ENCODE measurements around the gene LILRB1. TPM values are rescaled to one million over a fixed set of nuclear protein-coding genes. Genes with fewer than 3 reads are reported as not detected.

Gene LILRB1
- total and polyA plus RNA-seq, 10 donors: 23.5 to 249 (median 113) TPM

- H3K4me1 ChIP-seq: peaks cover 0 to 33% (median 7%) of the 10 kb centered on the region in 6 donors
- no peak overlapping the region for H3K4me3 ChIP-seq
- no peak for DNase-seq
- H3K27me3 ChIP-seq (replicated peaks in 1 of 7): peaks cover 0 to 57% (median 9%) of the 10 kb centered on the region in 7 donors
- WGBS, 5 donors: 68 to 87% (median 85%) methylated on average over 12 of the region's 12 CpGs
- no peak for TF ChIP-seq POLR2A (IDR thresholded peaks at IDR 0.05)
- intact Hi-C loops (cut with DNase I; ENCODE audit: low total_unique reads): no loop called here
- peaks cover 0 to 28% (median 18%) of the 10 kb centered on the region in 8 donors for H3K9me3 ChIP-seq
- H3K36me3 ChIP-seq: peaks cover 0 to 19% (median 0%) of the 10 kb centered on the region in 6 donors
- no peak overlapping the region for H3K27ac ChIP-seq
Observed at GRCh38 chr19:54667217-54667616, 36.9 kb downstream of the LILRB1 start.

- 58 to 87% (median 83%) methylated on average over 1 of the region's 1 CpG for WGBS, 5 donors
- peaks cover 0 to 28% (median 18%) of the 10 kb centered on the region in 8 donors for H3K9me3 ChIP-seq
Observed at GRCh38 chr19:54668353-54668752, 38.1 kb downstream of the LILRB1 start.

DNA sequence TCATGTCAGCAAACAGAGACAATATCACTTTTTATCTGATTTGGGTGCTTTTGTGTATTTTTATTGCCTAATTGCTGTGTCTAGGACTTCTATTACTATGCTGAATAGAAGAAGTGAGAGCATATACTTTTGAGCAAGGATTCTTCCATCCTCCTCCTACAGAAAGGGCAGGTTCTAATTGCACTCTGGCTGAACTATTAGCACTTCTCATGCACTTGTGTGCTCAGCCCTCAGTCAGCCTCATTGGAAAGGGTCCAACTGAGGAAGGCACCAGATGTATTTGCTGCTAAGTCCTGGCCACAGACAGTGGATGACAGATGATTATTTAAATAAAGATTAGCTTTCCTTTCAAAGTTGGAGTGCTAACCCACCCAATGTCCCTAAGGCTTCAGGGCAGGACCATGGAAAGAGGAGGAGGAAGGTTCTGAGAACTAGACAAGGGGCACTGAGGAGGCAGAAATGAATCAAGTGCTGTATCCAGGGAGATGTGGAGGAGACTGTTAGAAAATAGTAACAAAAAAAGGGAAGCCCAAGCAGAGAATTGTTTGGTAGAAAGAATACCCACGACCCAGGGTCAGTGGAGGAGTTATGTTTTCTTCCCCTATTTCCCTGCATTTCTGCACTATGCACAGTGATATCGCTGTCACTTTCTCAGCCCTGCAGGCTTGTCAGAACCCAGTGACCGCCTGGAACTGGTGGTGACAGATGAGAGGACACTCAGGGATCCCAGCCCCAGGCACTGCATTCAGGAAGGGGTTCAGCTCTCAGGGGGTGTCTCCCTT lies 40.5 kb downstream of the LILRB1 start:
- intact Hi-C loops (cut with DNase I; ENCODE audit: low total_unique reads): loop anchor here (5.0 kb wide), 1 partner anchor 188 kb away; no protein-coding TSS in a partner anchor
- H3K4me1 ChIP-seq: peaks cover 0 to 12% (median 0%) of the 10 kb centered on the region in 6 donors
- no peak for TF ChIP-seq POLR2A (IDR thresholded peaks at IDR 0.05)
- TF ChIP-seq POLR2AphosphoS5 (IDR thresholded peaks at IDR 0.05): no peak
- TF ChIP-seq CTCF (IDR thresholded peaks at IDR 0.05 in 8 of 11, conservative IDR thresholded peaks at IDR 0.05 in 3 of 11): no peak
- H3K9me3 ChIP-seq: peaks cover 0 to 28% (median 18%) of the 10 kb centered on the region in 8 donors
- no peak overlapping the region for H3K4me3 ChIP-seq
- peaks cover 0 to 19% (median 0%) of the 10 kb centered on the region in 6 donors for H3K36me3 ChIP-seq
- 37 to 45% (median 41%) methylated on average over 3 of the region's 3 CpGs for WGBS, 5 donors
- peak overlapping the region in 1 of 8 donors; percentile 13 for H3K27ac ChIP-seq
- no peak for DNase-seq
- peaks cover 0 to 24% (median 0%) of the 10 kb centered on the region in 7 donors for H3K27me3 ChIP-seq (replicated peaks in 1 of 7)

More at GRCh38 chr19:54668353-54668752, 38.1 kb downstream of the LILRB1 start:
- Histone ChIP-seq H3K27me3 (replicated peaks in 1 of 7) (peaks cover 0 to 49% (median 9%) of the 10 kb centered on the region in 7 donors), H3K4me3 (no peak overlapping the region), H3K4me1 (peaks cover 0 to 29% (median 0%) of the 10 kb centered on the region in 6 donors), H3K27ac (no peak overlapping the region), H3K36me3 (peaks cover 0 to 19% (median 0%) of the 10 kb centered on the region in 6 donors)
- DNase-seq: no peak
- intact Hi-C loops (cut with DNase I; ENCODE audit: low total_unique reads): no loop called here
- no peak for TF ChIP-seq POLR2AphosphoS5 (IDR thresholded peaks at IDR 0.05)
- TF ChIP-seq POLR2A (IDR thresholded peaks at IDR 0.05): no peak
- no peak for TF ChIP-seq CTCF (IDR thresholded peaks at IDR 0.05 in 8 of 11, conservative IDR thresholded peaks at IDR 0.05 in 3 of 11)

DNA sequence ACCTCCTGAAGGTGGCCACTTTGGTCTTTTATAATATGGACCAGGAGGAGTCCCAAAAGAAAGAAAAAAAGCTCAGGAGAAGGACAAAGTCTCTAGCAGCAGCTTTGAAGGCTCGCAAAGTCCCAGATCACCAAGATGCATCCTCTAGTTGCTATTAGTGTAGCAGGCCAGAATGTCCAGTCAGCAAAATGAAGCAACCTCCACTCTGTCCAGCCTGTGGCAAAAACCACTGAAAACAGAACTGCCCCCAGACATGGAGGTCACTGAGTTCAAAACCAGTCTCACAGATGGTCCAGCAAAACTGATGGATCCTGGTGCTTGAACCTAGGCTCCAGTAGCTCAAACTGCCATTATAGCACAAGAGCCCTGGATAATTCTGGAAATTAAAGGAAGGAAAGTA lies 42.9 kb downstream of the LILRB1 start:
- intact Hi-C loops (cut with DNase I; ENCODE audit: low total_unique reads): loop anchor here (5.0 kb wide), 1 partner anchor 191 kb away; no protein-coding TSS in a partner anchor
- H3K9me3 ChIP-seq: peaks cover 0 to 13% (median 8%) of the 10 kb centered on the region in 8 donors
- peaks cover 0 to 27% (median 0%) of the 10 kb centered on the region in 7 donors for H3K27me3 ChIP-seq (replicated peaks in 1 of 7)
- H3K4me3 ChIP-seq: no peak overlapping the region
- TF ChIP-seq CTCF (IDR thresholded peaks at IDR 0.05 in 8 of 11, conservative IDR thresholded peaks at IDR 0.05 in 3 of 11) (no peak), POLR2AphosphoS5 (IDR thresholded peaks at IDR 0.05) (peak in 1 of 3 donors; percentile 27), POLR2A (IDR thresholded peaks at IDR 0.05) (no peak)
- peaks cover 0 to 14% (median 0%) of the 10 kb centered on the region in 6 donors for H3K4me1 ChIP-seq
- WGBS, 5 donors: 59 to 93% (median 85%) methylated on average over 1 of the region's 1 CpG
- H3K36me3 ChIP-seq: no peaks in the 10 kb centered on the region
- H3K27ac ChIP-seq: no peak overlapping the region
- no peak for DNase-seq
